GM18867 (cell line): ENCODE data around the gene RASA1.

Source experiments
- ATAC-seq: cut with Tn5 transposase; IDR thresholded peaks from one replicate; pipeline ENCODE4 v1.9.1; 2021; ENCODE audit warnings: mild to moderate bottlenecking, moderate library complexity; ENCODE audit not compliant: unreplicated experiment

RASA1 gene

DNA sequence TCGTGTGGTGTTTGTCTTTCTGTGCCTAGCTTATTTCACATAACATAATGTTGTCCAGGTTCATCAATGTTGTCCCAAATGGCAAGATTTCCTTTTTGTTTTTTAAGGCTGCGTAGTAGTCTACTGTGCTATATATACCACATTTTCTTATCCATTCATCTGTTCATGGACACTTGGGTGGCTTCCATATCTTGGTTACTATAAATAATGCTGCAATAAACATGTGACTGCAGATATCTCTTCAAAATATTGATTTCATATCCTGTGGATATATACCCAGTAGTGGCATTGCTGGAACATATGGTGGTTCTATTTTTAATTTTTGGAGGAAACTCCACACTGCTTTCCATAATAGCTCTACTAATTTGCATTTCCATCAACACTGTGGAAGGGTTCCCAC is 170.5 kb downstream of the RASA1 start:
- ATAC-seq: no peak
